ENCODE measurements around the gene SUFU.
A peak's percentile ranks its signal among the peaks of the same experiment; 100 is the strongest.

Gene SUFU

GRCh38 chr10:102599565-102600327 lies 96.0 kb downstream of the SUFU start:
- DNase-seq: no peak

DNA sequence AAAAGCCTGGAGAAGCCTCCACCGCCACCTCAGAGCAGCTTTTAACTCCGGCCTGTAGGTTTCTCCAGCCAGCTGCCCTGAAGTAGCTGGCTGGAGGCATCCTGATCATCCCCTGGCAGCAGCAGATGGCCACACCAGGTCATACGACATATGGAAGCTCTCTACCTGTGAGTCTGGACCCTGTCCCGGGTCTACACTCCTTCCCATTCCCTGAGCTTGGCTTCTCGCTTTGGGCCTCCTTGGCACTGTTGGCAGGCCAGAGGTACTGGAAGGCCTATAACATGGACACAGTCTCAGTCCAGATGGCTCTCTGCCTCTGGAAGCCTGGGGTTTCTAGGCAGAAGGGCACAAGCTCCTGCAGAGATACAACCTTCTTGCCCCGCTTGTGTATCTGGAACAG lies 97.0 kb downstream of the SUFU start:
- DNase-seq: no peak

GRCh38 chr10:102601639-102602038 lies 97.9 kb downstream of the SUFU start:
- DNase-seq: no peak

DNA sequence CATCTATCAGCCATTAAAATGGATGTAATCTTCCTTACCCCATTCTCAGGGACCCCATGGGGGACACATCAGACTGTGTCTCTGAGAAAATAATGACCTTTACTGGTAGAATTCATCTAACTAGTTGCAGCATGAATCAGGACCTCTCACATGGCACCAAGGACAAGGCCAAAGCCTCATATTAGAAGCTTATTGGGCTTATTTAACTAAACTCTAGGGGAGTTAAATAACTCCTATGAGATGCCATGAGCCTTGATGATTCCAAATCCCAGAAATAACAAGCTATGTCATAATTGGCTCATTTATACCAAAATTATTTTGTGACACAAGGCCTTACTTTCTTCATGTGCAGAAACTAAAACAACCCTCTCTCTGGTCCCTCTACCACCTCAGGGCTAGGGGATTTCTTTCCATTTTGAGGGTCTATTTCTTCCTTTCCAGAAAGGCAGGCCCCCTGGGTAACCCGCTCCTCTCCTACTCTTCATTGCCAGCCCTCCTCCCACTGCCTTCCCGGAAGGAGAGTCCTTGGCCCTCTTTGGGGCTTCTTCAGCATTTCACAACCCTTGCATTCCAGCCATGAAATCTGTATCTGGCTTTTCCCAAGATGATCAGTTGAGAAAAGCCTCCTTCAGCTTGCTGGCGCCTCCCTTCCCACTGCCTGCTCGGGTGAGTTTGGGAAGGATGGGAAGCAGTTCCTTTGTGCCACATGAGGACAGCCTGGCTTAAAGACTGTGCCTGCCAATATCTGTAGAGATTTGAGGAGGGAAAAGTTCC lies 98.7 kb downstream of the SUFU start:
- DNase-seq: no peak

DNA sequence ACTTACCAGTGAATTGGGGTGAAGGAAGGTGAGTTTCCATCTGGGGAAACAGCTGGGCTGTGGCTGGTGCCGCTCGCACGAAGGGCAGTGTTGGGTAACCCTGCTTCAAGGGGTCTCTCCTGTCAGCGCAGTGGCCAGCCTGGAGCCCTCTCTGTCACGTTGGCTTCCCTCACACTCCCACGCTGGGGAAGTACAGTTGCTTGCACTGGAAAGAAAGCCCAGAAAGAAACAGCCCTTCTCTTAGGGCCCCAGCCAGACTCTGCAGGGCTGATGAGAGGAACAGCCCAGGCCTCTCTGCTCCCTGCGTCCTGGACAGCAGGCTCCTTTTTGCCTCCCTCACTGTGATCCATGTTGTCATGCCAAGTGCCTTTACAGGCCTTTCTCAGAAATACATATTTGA lies 100.2 kb downstream of the SUFU start:
- no peak for DNase-seq

DNA sequence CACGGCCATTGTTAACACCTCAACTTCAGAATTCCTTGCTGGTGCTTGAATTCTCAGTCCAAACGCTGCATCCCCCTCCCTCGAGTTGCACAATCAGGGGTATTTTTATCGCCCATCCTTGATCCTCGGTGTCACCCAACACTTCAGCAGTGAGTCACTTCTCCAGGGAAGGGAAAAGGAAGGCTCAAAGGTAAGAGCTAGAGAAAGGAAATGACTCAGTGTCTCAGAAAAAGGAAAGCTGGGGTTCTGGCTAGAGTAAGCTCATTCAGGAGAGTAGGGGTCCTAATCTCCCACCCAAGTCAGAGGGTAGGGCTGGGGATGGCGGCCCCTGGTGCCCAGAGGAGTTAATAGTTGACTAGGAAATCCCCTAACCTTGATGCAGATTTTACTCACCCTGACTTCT lies 100.7 kb downstream of the SUFU start:
- DNase-seq: no peak

- no peak for DNase-seq
These were observed 101.9 kb downstream of the SUFU start for GRCh38 chr10:102605712-102606111.

DNA sequence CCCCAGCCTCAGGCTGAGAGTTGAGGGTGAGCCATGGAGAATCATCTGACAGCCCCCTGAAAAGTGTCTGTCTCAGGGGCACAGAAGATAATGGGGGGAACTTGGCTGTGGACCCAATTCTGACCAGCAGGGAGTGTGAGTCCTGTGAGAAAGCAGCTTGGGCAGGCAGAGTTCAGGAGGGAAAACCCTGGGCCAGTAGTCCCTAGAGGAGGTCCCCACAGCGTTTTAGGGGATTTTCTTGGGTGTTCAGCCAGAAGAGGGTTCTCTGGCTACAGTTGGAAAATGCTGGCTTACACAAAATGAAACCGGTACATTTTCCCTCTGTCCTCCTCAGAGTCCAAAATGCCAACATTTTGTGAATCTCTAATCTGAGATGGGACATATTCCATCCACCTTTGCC lies 104.7 kb downstream of the SUFU start:
- DNase-seq: no peak

- no peak for DNase-seq
These were observed 106.7 kb downstream of the SUFU start for GRCh38 chr10:102610441-102610887.

DNA sequence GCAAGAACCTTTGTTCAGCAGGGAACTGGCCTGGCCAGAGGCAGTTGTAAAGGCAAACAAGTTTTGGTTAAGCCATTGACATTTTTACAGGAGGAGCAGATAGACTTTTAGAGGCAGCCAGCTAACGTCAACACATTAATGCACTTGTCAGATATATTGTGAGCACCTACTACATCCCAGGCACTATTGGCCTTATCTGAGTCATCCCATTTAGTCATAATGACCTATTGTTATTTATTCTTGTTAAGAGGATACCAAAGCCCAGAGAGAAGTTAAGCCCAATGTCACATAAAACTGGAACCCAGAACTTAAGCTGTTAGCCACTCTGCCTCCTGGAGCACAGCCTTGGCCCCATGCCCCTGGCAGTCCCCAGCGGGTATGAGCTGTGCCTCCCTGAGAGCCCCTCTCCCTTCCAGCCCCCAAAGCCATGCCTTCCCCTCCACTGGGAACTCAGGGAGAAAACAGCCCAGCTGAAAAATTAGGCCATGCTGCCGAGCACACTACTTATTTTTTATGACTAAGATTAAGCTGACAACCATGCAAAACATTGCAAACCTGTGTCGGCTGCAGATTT lies 107.8 kb downstream of the SUFU start:
- DNase-seq: no peak

GRCh38 chr10:102612964-102613275 lies 109.1 kb downstream of the SUFU start:
- DNase-seq: peak; percentile 52

DNA sequence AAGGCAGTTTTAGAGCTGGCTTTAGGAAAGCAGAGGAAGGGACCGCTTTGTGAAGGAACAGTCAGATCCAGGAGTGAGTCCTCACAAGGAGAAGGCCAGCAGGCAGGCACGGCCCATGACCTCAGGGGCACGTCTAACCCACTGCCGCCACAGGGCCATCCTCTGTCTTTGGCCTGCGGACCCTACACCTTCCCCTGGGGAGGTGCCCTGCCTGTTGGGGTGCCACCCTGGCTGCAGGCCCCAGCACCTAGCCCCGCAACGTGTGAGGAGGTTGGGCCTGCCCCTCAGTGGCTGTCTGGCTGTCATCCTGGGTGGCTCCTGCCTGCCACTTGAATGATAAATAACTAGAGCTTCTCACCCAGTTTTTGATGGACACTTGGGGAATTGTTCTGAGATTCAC lies 109.5 kb downstream of the SUFU start:
- DNase-seq: no peak

DNA sequence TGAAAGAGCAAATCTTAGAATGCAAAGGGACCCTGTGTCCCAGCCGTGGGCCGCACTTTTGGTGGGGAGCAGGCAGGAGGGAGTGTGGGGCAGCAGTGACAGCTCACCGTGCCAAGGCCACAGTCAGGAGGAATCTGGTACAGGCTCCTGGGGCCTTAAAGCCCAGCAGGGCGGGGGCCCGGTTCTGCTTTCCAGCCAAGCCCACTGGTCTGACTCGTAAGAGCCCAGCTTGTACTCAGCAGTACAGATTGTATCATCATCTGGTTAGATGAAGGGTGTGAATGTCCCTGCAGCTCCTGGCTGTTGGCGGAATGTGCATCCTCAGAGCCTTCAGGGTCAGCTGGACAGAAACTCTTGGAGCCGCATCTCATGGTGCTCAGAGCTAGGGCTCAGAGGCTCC lies 110.0 kb downstream of the SUFU start:
- no peak for DNase-seq

DNA sequence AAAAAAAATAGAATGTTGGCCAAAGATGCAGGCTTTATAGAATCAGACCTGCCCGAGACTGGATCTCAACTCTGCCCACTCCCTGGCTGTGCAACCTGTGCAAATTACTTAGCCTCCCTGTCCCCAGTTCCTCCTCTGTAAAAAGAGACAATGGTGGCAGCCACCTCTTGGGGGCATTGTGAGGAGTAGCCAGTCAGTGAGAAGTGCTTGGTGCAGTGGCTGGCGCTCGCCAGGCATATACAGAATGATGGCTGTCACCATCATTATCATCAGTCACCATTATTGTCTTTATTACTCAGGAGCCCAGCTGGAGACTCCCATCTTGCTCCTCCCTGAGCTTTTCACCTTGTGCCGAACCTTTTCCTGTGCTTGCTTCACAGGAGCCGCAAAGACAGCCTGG lies 111.1 kb downstream of the SUFU start:
- no peak for DNase-seq

- no peak for DNase-seq
These were observed 111.6 kb downstream of the SUFU start for GRCh38 chr10:102615361-102615760.

DNA sequence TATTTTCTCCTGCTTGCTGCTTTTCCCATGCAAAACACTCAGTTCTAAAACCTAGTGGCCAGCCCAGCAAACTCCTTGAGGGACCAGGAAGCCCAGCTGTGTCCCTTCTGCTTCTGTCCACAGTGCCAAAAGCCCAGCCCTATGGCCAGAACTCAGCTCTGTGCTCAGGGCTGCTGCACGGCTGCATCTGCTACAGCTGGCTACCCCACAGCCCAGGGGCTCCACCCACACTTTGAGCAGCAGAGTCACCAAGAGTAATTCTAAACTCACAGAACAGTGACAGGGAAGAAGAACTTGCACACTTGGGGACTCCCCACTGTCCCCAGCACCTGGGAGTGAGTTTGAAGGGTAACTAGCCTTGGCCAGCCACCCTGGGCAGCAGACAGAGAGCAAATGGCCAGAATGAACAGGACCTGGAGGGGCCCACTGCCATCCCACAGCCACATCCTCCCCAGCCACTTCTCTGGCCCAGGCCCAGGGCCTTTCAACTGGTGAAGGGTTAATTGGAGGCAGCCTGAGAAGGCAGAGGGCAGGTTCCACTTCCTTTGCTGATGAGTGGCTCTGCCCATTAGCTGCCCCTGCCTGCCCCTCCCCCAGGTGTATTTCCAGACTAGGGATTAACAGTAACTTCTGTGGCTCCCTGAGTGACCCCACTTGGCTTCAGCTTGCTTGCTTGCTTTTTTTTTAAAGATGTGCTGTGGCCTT lies 112.4 kb downstream of the SUFU start:
- no peak for DNase-seq

DNA sequence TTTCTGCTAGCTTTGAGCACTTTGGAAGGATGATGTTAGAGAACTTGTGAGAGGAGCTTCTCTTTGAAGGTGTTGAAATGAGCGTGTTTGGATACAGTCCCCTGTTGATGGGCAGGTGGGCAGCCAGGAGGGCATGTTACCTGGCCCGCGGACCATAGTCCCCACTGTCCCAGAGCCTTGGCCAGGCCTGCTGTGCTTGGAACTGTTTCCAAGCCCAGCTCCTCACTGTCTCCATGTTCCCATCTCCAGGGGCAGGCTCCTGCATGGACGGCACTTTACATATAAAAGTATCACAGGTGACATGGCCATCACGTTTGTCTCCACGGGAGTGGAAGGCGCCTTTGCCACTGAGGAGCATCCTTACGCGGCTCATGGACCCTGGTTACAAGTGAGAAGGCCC lies 113.3 kb downstream of the SUFU start:
- no peak for DNase-seq

DNA sequence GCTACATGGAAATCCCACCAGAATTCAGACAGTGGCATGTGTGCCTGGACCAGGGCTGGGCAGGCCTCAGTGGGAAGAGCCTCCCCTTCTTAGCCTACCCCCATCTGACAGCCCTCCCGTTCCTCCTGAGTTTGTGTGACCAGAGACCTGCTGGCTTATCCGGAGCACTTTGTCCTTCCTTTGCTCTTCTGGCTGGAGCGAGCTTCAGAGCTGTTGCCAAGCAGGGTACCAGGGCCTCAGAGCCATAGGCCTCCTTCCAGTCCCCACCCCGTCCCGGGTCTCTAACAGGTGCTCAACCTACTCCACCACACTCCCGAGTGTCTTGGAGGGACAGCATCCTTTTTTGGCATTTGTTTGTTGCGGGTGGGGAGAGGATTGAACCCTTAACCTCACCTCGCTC lies 114.0 kb downstream of the SUFU start:
- DNase-seq: no peak

DNA sequence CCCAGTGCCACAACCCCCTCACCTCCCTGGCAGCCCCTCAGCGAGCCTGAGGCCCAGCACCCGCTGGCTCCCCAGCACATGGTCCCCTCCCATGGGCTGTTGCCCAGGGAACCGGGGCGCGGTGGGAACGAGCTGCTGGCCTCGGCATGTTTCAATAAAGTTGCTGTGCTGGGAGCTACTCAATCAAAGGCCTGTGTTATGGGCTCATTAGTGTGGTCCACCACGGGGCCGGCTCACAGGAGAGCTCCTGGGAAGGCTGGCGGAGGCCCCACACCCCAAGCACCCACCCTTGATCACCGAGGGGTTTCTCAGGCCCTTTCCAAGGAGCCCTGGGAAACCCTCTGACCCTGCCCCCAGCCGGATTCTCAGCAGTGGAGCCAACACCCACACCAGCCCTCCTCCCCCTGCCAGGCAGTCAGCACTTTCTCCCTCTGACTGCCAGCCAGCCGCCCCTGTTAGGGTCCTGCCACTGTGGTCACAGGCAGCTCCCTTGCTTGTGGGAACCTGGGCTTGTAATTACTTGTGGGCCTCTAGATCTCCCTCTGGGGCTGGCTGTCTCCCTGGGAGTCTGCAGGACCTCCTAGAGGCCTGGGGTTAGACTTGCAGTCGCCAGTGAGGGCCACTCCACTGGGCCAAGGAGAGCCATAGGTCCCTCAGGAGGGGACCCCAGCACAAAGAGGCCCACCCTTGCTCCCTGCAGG lies 115.7 kb downstream of the SUFU start:
- no peak for DNase-seq

DNA sequence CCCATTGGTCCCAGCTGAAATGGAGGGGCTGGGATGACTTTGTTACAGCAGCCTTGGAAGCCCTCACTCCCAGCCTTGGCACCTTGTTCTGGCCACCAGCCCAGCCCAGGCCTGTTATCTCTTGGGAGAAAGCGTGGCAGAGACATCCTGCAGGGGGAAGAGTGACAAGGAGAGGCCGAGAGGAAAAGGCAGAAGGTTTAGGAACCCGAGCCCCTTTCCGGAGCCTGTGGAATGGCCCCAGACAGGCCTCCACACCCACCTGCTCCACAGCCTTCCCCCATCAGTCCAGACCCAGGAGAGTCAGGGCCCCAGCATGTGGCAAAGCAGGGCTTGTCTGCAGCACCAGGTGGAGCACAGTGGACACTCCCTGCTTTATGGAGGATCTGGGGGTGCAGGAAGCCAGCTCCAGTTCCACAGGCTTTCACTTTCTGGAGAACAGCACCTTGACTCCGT lies 116.4 kb downstream of the SUFU start:
- DNase-seq: no peak

GRCh38 chr10:102620591-102621442 lies 117.0 kb downstream of the SUFU start:
- no peak for DNase-seq

All from activated CD4-positive, alpha-beta T cell treated with anti-CD3 and anti-CD28 coated beads for 1 hour (primary cell).